Gastrocnemius medialis (tissue), 4 donors: Measurements from ENCODE around the gene CHURC1.

Source experiments
- POLR2A ChIP-seq, 2 donors: fragments of 450-650 bp; IDR thresholded peaks; one replicate each; pipeline ENCODE4 v1.6.1; 2017; ENCODE audit warnings: antibody characterized with exemption in 2 of 2, mild to moderate bottlenecking in 2 of 2, moderate library complexity in 2 of 2
- TF ChIP-seq, protein P1 (sequence below), 5 experiments: fragments of 450-650 bp in 3 of 5; fragments of 200-600 bp in 2 of 5; sonication (generic) in 2 of 5; IDR thresholded peaks in 4 of 5; conservative IDR thresholded peaks in 1 of 5; 1 replicate in 4 of 5; 2 replicates in 1 of 5; pipeline ENCODE4 v1.5.1; 2016 to 2019; ENCODE audit warnings: antibody characterized with exemption in 5 of 5, mild to moderate bottlenecking in 3 of 5, moderate library complexity in 3 of 5

DNA sequence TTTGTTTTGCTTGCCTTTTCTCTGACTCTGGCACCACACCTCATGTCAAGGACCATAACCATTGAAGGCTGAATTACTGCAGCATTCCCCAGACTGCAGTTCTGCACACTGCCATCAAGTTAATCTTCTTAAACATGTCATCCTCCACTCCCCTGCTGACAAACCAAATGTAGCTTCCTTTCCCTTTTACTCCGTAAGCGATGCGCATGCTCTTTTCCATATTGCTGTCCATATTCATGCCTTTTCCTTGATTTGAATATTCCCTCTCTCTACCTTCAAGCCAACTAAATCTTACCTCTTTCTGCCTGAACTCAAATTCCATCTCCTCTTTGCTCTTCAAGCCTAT lies 14.7 kb downstream of the CHURC1 start:
- TF ChIP-seq, protein P1, sequence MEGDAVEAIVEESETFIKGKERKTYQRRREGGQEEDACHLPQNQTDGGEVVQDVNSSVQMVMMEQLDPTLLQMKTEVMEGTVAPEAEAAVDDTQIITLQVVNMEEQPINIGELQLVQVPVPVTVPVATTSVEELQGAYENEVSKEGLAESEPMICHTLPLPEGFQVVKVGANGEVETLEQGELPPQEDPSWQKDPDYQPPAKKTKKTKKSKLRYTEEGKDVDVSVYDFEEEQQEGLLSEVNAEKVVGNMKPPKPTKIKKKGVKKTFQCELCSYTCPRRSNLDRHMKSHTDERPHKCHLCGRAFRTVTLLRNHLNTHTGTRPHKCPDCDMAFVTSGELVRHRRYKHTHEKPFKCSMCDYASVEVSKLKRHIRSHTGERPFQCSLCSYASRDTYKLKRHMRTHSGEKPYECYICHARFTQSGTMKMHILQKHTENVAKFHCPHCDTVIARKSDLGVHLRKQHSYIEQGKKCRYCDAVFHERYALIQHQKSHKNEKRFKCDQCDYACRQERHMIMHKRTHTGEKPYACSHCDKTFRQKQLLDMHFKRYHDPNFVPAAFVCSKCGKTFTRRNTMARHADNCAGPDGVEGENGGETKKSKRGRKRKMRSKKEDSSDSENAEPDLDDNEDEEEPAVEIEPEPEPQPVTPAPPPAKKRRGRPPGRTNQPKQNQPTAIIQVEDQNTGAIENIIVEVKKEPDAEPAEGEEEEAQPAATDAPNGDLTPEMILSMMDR (IDR thresholded peaks at IDR 0.05 in 4 of 5, conservative IDR thresholded peaks at IDR 0.05 in 1 of 5), result no peak
- no peak for TF ChIP-seq POLR2A (IDR thresholded peaks at IDR 0.05)
